PFSK-1 (cell line): Measurements from ENCODE around the gene MAPRE2.

ENCODE experiments used
- FOXP2 ChIP-seq: optimal IDR thresholded peaks from 2 replicates; pipeline ENCODE3; 2011; ENCODE audit warnings: borderline replicate concordance, control low read depth, inconsistent platforms; ENCODE audit not compliant: insufficient read depth; ENCODE audit errors: extremely low read length, extremely low read depth
- POLR2AphosphoS5 ChIP-seq: IDR thresholded peaks from 2 replicates; pipeline ENCODE4 v1.6.1; 2012; ENCODE audit warnings: low read depth, mild to moderate bottlenecking, control low read depth, low read length, moderate library complexity
- SIN3A ChIP-seq: IDR thresholded peaks from 2 replicates; pipeline ENCODE4 v1.6.1; 2012; ENCODE audit warnings: mild to moderate bottlenecking, low read length, moderate library complexity, borderline replicate concordance; ENCODE audit not compliant: insufficient read depth
- TAF1 ChIP-seq: IDR thresholded peaks from 2 replicates; pipeline ENCODE4 v1.6.1; 2012; ENCODE audit warnings: low read length, control low read depth, borderline replicate concordance; ENCODE audit not compliant: insufficient read depth
- TF ChIP-seq, protein P1 (sequence below), 2 experiments: IDR thresholded peaks; 2 replicates each; pipeline versions ENCODE4 v1.6.1 to v1.8.0; 2011 to 2012; ENCODE audit warnings: low read depth in 2 of 2, low read length in 2 of 2, control low read depth in 1 of 2, inconsistent platforms in 1 of 2, mild to moderate bottlenecking in 1 of 2, moderate library complexity in 1 of 2; ENCODE audit not compliant: insufficient read depth in 1 of 2

The MAPRE2 gene

DNA sequence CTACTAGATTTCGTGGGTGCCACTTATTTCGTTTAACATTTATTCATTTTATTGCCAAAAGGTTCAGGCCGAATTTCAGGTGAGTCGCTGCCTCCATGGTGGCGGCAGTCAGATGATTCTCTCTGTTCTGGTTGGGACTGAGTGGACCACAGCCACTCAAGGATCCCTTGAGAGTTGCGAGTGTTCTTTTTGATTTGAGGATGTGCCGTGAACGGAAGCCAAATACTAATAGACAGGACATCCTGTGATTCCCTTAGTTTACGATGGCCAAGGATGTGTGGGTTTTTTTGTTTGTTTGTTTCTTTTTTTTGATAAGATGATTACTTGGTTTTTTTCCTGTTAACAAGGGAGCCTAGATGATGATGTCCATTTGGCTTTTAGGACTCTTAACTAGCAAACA, 13.2 kb downstream of the MAPRE2 start:
- TF ChIP-seq POLR2AphosphoS5 (no peak), SIN3A (no peak), TAF1 (no peak)
- TF ChIP-seq, protein P1, sequence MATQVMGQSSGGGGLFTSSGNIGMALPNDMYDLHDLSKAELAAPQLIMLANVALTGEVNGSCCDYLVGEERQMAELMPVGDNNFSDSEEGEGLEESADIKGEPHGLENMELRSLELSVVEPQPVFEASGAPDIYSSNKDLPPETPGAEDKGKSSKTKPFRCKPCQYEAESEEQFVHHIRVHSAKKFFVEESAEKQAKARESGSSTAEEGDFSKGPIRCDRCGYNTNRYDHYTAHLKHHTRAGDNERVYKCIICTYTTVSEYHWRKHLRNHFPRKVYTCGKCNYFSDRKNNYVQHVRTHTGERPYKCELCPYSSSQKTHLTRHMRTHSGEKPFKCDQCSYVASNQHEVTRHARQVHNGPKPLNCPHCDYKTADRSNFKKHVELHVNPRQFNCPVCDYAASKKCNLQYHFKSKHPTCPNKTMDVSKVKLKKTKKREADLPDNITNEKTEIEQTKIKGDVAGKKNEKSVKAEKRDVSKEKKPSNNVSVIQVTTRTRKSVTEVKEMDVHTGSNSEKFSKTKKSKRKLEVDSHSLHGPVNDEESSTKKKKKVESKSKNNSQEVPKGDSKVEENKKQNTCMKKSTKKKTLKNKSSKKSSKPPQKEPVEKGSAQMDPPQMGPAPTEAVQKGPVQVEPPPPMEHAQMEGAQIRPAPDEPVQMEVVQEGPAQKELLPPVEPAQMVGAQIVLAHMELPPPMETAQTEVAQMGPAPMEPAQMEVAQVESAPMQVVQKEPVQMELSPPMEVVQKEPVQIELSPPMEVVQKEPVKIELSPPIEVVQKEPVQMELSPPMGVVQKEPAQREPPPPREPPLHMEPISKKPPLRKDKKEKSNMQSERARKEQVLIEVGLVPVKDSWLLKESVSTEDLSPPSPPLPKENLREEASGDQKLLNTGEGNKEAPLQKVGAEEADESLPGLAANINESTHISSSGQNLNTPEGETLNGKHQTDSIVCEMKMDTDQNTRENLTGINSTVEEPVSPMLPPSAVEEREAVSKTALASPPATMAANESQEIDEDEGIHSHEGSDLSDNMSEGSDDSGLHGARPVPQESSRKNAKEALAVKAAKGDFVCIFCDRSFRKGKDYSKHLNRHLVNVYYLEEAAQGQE (IDR thresholded peaks at IDR 0.05; ENCODE audit: insufficient read depth in 1 of 2, low read depth in 2 of 2, low read length in 2 of 2) = 0 out of 4 replicates have a peak, but pooled peaks of 1 of the 2 experiments have one; percentile 16

DNA sequence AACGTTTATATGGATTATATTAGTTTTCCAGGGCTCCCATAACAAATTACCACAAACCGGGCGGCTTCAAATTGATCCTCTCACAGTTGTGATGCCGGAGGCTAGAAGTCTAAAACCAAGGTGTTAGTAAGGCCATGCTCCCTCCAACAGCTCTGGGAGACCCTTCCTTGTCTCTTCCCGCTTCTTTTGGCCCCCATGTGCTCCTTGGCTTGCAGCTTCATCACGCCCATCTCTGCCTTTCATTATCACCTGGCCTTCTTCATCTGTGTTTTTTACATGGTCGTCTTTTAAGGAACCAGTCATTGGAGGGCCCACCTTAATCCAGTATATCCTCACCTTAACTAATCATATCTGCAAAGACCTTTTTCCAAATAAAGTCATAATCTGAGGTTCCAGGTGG, 13.9 kb downstream of the MAPRE2 start:
- TF ChIP-seq TAF1 (no peak), FOXP2 (no peak), POLR2AphosphoS5 (no peak), SIN3A (no peak)
- TF ChIP-seq, protein P1 (IDR thresholded peaks at IDR 0.05; ENCODE audit: insufficient read depth in 1 of 2, low read depth in 2 of 2, low read length in 2 of 2) = no peak

DNA sequence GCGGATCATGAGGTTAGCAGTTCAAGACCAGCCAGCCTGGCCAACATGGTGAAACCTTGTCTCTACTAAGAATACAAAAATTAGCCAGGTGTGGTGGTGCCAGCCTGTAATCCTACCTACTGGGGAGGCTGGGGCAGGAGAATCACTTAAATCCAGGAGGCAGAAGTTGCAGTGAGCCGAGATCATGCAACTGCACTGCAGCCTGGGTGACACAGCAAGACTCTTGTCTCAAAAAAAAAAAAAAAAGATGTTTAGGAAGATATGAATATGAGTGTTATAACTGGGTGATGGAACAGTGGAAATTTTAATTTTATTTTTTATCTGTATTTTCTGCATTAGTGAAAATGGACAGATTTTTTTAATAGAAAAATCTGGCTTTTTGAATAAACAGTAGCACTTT, 14.5 kb downstream of the MAPRE2 start:
- TF ChIP-seq TAF1 = no peak
- TF ChIP-seq, protein P1 (IDR thresholded peaks at IDR 0.05; ENCODE audit: insufficient read depth in 1 of 2, low read depth in 2 of 2, low read length in 2 of 2) = no peak
- TF ChIP-seq FOXP2 = no peak
- no peak for TF ChIP-seq POLR2AphosphoS5
- no peak for TF ChIP-seq SIN3A

DNA sequence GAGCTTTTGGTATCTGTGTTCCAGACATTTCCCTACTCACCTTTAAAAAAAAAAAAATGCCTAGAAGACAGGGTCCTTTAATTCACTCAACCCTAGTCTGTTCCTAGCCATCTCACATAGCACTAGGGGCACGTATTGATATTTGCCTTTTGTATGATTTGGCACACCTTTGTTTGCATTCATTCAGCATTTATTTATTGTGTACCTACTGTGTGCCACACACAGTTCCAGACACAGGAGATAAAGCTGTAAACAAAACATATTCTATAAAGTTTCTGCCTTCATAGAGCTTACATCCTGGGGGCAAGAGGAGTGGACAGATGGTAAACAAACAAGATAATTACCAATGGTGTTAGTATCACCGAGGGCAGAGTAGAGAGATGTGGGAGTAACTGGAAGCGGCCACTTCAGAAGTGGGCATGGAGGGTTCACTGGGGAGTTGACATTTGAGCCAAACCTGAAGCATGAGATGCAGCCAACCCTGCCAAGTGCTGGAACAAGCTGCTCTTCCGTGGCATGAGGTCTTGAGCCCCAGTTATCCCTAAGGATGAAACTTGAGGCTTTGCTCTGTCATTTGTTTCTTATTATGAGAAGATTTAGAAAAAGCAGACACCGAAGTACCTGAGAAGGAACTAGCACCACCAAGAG, 18.2 kb downstream of the MAPRE2 start:
- no peak for TF ChIP-seq POLR2AphosphoS5

DNA sequence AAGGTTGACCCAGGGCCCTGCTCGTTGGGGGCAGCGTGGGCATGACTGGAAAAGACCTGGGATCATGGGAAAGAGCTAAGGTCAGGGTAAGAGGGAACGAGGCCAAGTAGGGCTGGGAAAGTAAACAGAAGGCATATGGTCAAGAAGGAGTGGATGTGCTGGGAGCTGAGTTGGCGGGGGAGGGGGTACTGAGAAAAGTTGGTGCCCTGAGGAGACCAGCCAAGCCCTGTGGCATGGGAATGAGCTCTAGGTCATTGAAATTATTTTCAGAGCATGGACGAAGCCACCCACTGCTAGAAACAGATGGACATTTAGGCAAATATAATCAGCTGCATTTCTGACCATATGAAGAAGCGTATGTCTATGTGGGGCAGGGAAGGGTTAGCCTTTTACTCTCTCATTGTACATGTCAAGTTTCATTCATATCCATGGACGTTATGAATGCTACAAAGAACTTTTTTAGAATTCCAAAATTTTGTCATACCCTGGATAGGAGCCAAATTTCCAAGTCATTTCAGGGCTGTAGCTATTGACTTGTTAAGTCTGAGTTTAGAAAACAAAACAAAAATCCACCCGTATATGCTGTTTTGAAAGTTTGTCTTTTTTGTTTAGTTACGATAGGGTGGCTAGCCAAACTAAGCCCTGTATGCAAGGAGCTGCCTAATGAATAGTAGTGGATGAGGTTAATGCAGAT, 19.1 kb downstream of the MAPRE2 start:
- TF ChIP-seq TAF1 = no peak

- TF ChIP-seq POLR2AphosphoS5 (no peak), FOXP2 (no peak)
These were observed 20.1 kb downstream of the MAPRE2 start for GRCh38 chr18:35061336-35061735.

DNA sequence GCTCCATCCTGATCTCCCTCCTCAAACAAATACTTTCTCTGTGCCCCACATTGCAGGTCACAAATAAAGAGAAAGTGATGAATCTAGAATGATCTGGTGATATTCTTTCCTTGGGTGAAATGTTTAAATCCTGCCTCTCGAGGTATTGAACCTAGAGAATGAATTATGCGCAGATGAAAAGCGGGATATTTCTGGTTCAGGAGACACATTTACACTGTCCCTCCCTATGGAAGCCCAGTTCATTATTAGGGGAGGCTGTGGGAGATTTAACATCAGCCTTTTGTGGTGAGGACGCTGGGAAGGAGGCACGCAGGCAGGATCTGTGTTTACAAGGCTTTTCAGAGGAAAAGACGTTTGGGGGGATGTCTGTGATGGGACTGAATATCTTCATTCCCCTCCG, 20.6 kb downstream of the MAPRE2 start:
- TF ChIP-seq, protein P1 (IDR thresholded peaks at IDR 0.05; ENCODE audit: insufficient read depth in 1 of 2, low read depth in 2 of 2, low read length in 2 of 2) = no peak
- TF ChIP-seq POLR2AphosphoS5 (no peak), TAF1 (no peak), FOXP2 (no peak)
